H1 (cell line): Measurements from ENCODE around the gene PLXNA3. TPM values are rescaled to one million over a fixed set of nuclear protein-coding genes. Genes with fewer than 3 reads are reported as not detected.

ENCODE experiments used
- CTCF ChIA-PET: fragments of 300-600 bp; sonication (Branson Sonifier 250); formaldehyde crosslinking; loops from one replicate; lab custom pipeline; 2021; ENCODE audit not compliant: partially characterized antibody; lab: Charles Lee
- POLR2A ChIA-PET: fragments of 300-600 bp; sonication (Branson Sonifier 250); formaldehyde crosslinking; loops from one replicate; lab custom pipeline; 2021; ENCODE audit warnings: inconsistent platforms; ENCODE audit not compliant: partially characterized antibody; lab: Charles Lee
- DNase-seq, 2 experiments: peaks; one replicate each; pipeline versions ENCODE4 v3.0.0 to v3.0.0-alpha.2; 2010 to 2022; ENCODE audit warnings: low spot score in 2 of 2, low read depth in 1 of 2, mixed read lengths in 1 of 2
- FAIRE-seq: peaks from 2 replicates; lab custom pipeline; 2011; peaks lifted over from hg19 to GRCh38; lab: Jason Lieb, UNC
- H2AFZ ChIP-seq: 2 replicates; pipeline ENCODE4 v1.8.1; 2012; ENCODE audit warnings: low read length, inconsistent platforms
- H2AK5ac ChIP-seq: 2 replicates; pipeline ENCODE4 v1.6.1; 2013; ENCODE audit warnings: low read depth, low read length
- H2BK120ac ChIP-seq: replicated peaks from 2 replicates; pipeline ENCODE3; 2013; ENCODE audit warnings: low read depth, low read length, inconsistent platforms
- H2BK12ac ChIP-seq: 2 replicates; pipeline ENCODE4 v1.6.1; 2013; ENCODE audit warnings: low read depth, low read length
- H2BK15ac ChIP-seq: 2 replicates; pipeline ENCODE4 v1.6.1; 2013; ENCODE audit warnings: low read length
- H2BK20ac ChIP-seq: 2 replicates; pipeline ENCODE4 v1.6.1; 2013; ENCODE audit warnings: low read length
- H2BK5ac ChIP-seq: 2 replicates; pipeline ENCODE4 v1.6.1; 2013; ENCODE audit warnings: low read depth, low read length
- H3K14ac ChIP-seq: 2 replicates; pipeline ENCODE4 v1.6.1; 2013; ENCODE audit warnings: inconsistent platforms; ENCODE audit not compliant: insufficient read length
- H3K18ac ChIP-seq: 2 replicates; pipeline ENCODE4 v1.6.1; 2013; ENCODE audit warnings: low read length; ENCODE audit errors: extremely low read depth
- H3K23ac ChIP-seq: 2 replicates; pipeline ENCODE4 v1.6.1; 2013; ENCODE audit warnings: inconsistent platforms; ENCODE audit not compliant: insufficient read length
- H3K23me2 ChIP-seq: 2 replicates; pipeline ENCODE4 v1.6.1; 2013; ENCODE audit warnings: low read depth, low read length
- H3K27ac ChIP-seq: 2 replicates; pipeline ENCODE4 v1.6.1; 2011; ENCODE audit warnings: low read depth, low read length, inconsistent platforms
- H3K27me3 ChIP-seq, 4 experiments: replicated peaks in 1 of 4; 1 replicate in 1 of 4; 2 replicates in 3 of 4; pipeline versions ENCODE4 v1.6.1 to v1.8.1; 2011 to 2013; ENCODE audit warnings: low read length in 3 of 4, mild to moderate bottlenecking in 3 of 4, inconsistent platforms in 2 of 4, mixed read lengths in 2 of 4, moderate library complexity in 1 of 4; ENCODE audit not compliant: control insufficient read depth in 3 of 4, insufficient read depth in 3 of 4; ENCODE audit errors: extremely low read depth in 1 of 4
- H3K36me3 ChIP-seq, 4 experiments: 2 replicates each; pipeline versions ENCODE4 v1.6.1 to v1.8.1; 2011 to 2013; ENCODE audit warnings: mild to moderate bottlenecking in 4 of 4, low read length in 3 of 4, moderate library complexity in 2 of 4, control low read depth in 1 of 4, inconsistent platforms in 1 of 4; ENCODE audit not compliant: insufficient read depth in 4 of 4, control insufficient read depth in 2 of 4
- H3K4ac ChIP-seq: replicated peaks from 2 replicates; pipeline ENCODE3; 2013; ENCODE audit warnings: low read length, low read depth, mixed read lengths, inconsistent platforms; ENCODE audit not compliant: insufficient read length
- H3K4me1 ChIP-seq, 4 experiments: replicated peaks in 1 of 4; 1 replicate in 1 of 4; 2 replicates in 3 of 4; pipeline versions ENCODE4 v1.6.1 to v1.8.1; 2011 to 2013; ENCODE audit warnings: low read length in 3 of 4, inconsistent platforms in 2 of 4, mixed read lengths in 1 of 4; ENCODE audit not compliant: insufficient read depth in 4 of 4, control insufficient read depth in 3 of 4
- H3K4me2 ChIP-seq, 2 experiments: 2 replicates each; pipeline versions ENCODE4 v1.6.1 to v1.8.1; 2011 to 2013; ENCODE audit warnings: low read depth in 2 of 2, low read length in 2 of 2, control low read depth in 1 of 2, inconsistent platforms in 1 of 2, mild to moderate bottlenecking in 1 of 2; ENCODE audit not compliant: insufficient read depth in 1 of 2
- H3K4me3 ChIP-seq, 4 experiments: fragments of 200-600, 300-600 bp in 1 of 4; sonication (generic), shearing (Covaris generic), sonication (Bioruptor Twin) in 1 of 4; 2 replicates each; pipeline versions ENCODE4 v1.5.1 to v1.8.1; 2011 to 2016; ENCODE audit warnings: low read length in 4 of 4, low read depth in 3 of 4, control low read depth in 2 of 4, inconsistent platforms in 2 of 4, mild to moderate bottlenecking in 2 of 4, mixed read lengths in 1 of 4, moderate library complexity in 1 of 4; ENCODE audit not compliant: insufficient read depth in 2 of 4; ENCODE audit errors: extremely low read depth in 1 of 4
- H3K56ac ChIP-seq: replicated peaks from 2 replicates; pipeline ENCODE3; 2013; ENCODE audit warnings: low read depth, mild to moderate bottlenecking, mixed read lengths, low read length, inconsistent platforms; ENCODE audit not compliant: insufficient read length
- H3K79me1 ChIP-seq: 2 replicates; pipeline ENCODE4 v1.6.1; 2013; ENCODE audit warnings: low read depth, low read length, control low read depth
- H3K79me2 ChIP-seq, 2 experiments: 2 replicates each; pipeline versions ENCODE4 v1.6.1 to v1.8.1; 2012 to 2013; ENCODE audit warnings: low read length in 2 of 2, mild to moderate bottlenecking in 2 of 2, inconsistent platforms in 1 of 2; ENCODE audit not compliant: insufficient read depth in 2 of 2, control insufficient read depth in 1 of 2
- H3K9ac ChIP-seq, 4 experiments: replicated peaks in 1 of 4; 1 replicate in 1 of 4; 2 replicates in 3 of 4; pipeline versions ENCODE4 v1.6.1 to v1.8.1; 2011 to 2013; ENCODE audit warnings: low read depth in 3 of 4, low read length in 3 of 4, control low read depth in 2 of 4, mild to moderate bottlenecking in 2 of 4, moderate library complexity in 2 of 4, inconsistent platforms in 1 of 4; ENCODE audit errors: extremely low read depth in 1 of 4
- H3K9me3 ChIP-seq, 2 experiments: 2 replicates each; pipeline versions ENCODE4 v1.6.1 to v1.8.1; 2012 to 2013; ENCODE audit warnings: mild to moderate bottlenecking in 2 of 2, moderate library complexity in 2 of 2, control low read depth in 1 of 2, inconsistent platforms in 1 of 2, low read depth in 1 of 2, low read length in 1 of 2, mixed read lengths in 1 of 2; ENCODE audit not compliant: insufficient read depth in 2 of 2
- H4K20me1 ChIP-seq, 2 experiments: replicated peaks in 1 of 2; 2 replicates each; pipeline versions ENCODE3 to v1.8.1; 2011 to 2013; ENCODE audit warnings: inconsistent platforms in 2 of 2, low read length in 2 of 2, mild to moderate bottlenecking in 1 of 2; ENCODE audit not compliant: insufficient read depth in 2 of 2, control insufficient read depth in 1 of 2
- H4K5ac ChIP-seq: 2 replicates; pipeline ENCODE4 v1.6.1; 2013; ENCODE audit warnings: low read length, low read depth, mixed read lengths, inconsistent platforms; ENCODE audit not compliant: insufficient read length
- H4K8ac ChIP-seq: 2 replicates; pipeline ENCODE4 v1.8.0; 2013; ENCODE audit warnings: mild to moderate bottlenecking, moderate library complexity, low read length, inconsistent platforms; ENCODE audit not compliant: insufficient read depth; ENCODE audit errors: extremely low read depth
- H4K91ac ChIP-seq: replicated peaks from 2 replicates; pipeline ENCODE3; 2013; ENCODE audit warnings: low read length, mixed read lengths, inconsistent platforms; ENCODE audit not compliant: insufficient read length
- BRCA1 ChIP-seq: IDR thresholded peaks from 2 replicates; pipeline ENCODE4 v1.6.1; 2012; ENCODE audit warnings: low read depth, low read length, improper control_type of control experiment
- CHD1 ChIP-seq: IDR thresholded peaks from 2 replicates; pipeline ENCODE4 v1.6.1; 2012; ENCODE audit warnings: low read depth, low read length, improper control_type of control experiment
- CTBP2 ChIP-seq: IDR thresholded peaks from 2 replicates; pipeline ENCODE4 v1.7.0; 2011; ENCODE audit warnings: borderline replicate concordance, mild to moderate bottlenecking, moderate library complexity, mixed read lengths, low read length; ENCODE audit not compliant: insufficient read depth, insufficient read length
- EGR1 ChIP-seq: IDR thresholded peaks from 2 replicates; pipeline ENCODE4 v1.6.1; 2011; ENCODE audit warnings: low read depth, low read length, borderline replicate concordance
- KDM4A ChIP-seq: IDR thresholded peaks from one replicate; pipeline ENCODE4 v1.7.1; 2012; ENCODE audit warnings: low read depth, mild to moderate bottlenecking, moderate library complexity, low read length, inconsistent platforms; ENCODE audit not compliant: severe bottlenecking
- KDM5A ChIP-seq: fragments of 200-600 bp; IDR thresholded peaks from 2 replicates; pipeline ENCODE4 v1.7.1; 2012; ENCODE audit warnings: mild to moderate bottlenecking, low read length, inconsistent platforms, mixed read lengths
- MAFK ChIP-seq: IDR thresholded peaks from 2 replicates; pipeline ENCODE4 v1.6.1; 2012; ENCODE audit warnings: low read depth, mild to moderate bottlenecking, improper control_type of control experiment, low read length
- RNF2 ChIP-seq: fragments of 200-900, 300-1000 bp; sonication (generic); IDR thresholded peaks from 2 replicates; pipeline ENCODE4 v1.7.1; 2016; ENCODE audit warnings: borderline replicate concordance, low read depth, mild to moderate bottlenecking, antibody characterized with exemption, low read length; ENCODE audit not compliant: poor library complexity, severe bottlenecking; ENCODE audit errors: missing control alignments
- SIX5 ChIP-seq: IDR thresholded peaks from 2 replicates; pipeline ENCODE4 v1.6.1; 2011; ENCODE audit warnings: mild to moderate bottlenecking, low read depth, low read length
- SP4 ChIP-seq: IDR thresholded peaks from 2 replicates; pipeline ENCODE4 v1.6.1; 2012; ENCODE audit warnings: low read length, inconsistent platforms
- SRF ChIP-seq: IDR thresholded peaks from 2 replicates; pipeline ENCODE4 v1.6.1; 2011; ENCODE audit warnings: mild to moderate bottlenecking, low read depth, low read length, moderate library complexity
- TAF1 ChIP-seq: IDR thresholded peaks from 2 replicates; pipeline ENCODE4 v1.6.1; 2011; ENCODE audit warnings: mild to moderate bottlenecking, low read depth, low read length
- ZNF274 ChIP-seq: IDR thresholded peaks from 2 replicates; pipeline ENCODE4 v1.7.0; 2012; ENCODE audit warnings: low read length, borderline replicate concordance; ENCODE audit errors: extremely low read depth
- WGBS, 2 experiments: shearing (Covaris generic) in 1 of 2; methylation state at CpG; one replicate each; pipeline versions ENCODE4 v1.1.6 to v1.1.7; 2013 to 2015; ENCODE audit warnings: low lambda C conversion rate in 2 of 2, mixed read lengths in 2 of 2, inconsistent platforms in 1 of 2, low coverage in 1 of 2, missing lambda C conversion rate in 1 of 2; ENCODE audit not compliant: insufficient replicate concordance in 2 of 2, insufficient coverage in 1 of 2, insufficient read length in 1 of 2; ENCODE audit errors: extremely low coverage in 1 of 2, missing lambda C conversion rate in 1 of 2; 5-methylcytosine and 5-hydroxymethylcytosine counted together
- polyA plus RNA-seq, 7 experiments: library from polyadenylated mRNA; depleted of rRNA in 3 of 7; stranded (reverse) in 5 of 7; unstranded in 2 of 7; fragments of >200 nt in 5 of 7; fragments of 200-250 nt in 2 of 7; gene quantifications; 1 replicate in 5 of 7; 2 replicates in 1 of 7; 4 replicates in 1 of 7; pipeline versions ENCODE4 v1.2.1 to v1.2.3, GENCODE V29; 2011 to 2013; ENCODE audit warnings: missing spikeins in 2 of 7, mixed read lengths in 2 of 7
- total RNA-seq: library from RNA; stranded (reverse); fragmentation: NEBNext Ultra II Directional; extraction: Animal tissue kit (Norgen Biotek cat#: 25700); gene quantifications from 2 replicates; pipeline ENCODE4 v1.2.1, GENCODE V29; 2021
- TF ChIP-seq, protein P1 (sequence below): IDR thresholded peaks from 2 replicates; pipeline ENCODE4 v1.6.1; 2012; ENCODE audit warnings: inconsistent platforms

PLXNA3 gene
- total and polyA plus RNA-seq, 2 of the 8 experiments (the other 6 are each of a cell fraction or from before 2014, with no cell fraction given), result 10.7 to 18.2 TPM

- no peaks in the 10 kb centered on the region for H3K27me3 ChIP-seq
- no peak overlapping the region for H2AFZ ChIP-seq
- CTCF ChIA-PET, result interaction anchor here (0.9 to 1.9 kb wide), 3 partner anchors 11 to 28 kb away, joined by 3 to 7 read pairs (median 4); partner anchors contain the start of gene FAM50A
- H3K23ac ChIP-seq, result no peak overlapping the region
- POLR2A ChIA-PET, result interaction anchor here (0.9 to 2.0 kb wide), 4 partner anchors 13 to 34 kb away, joined by 3 to 7 read pairs (median 4); partner anchors contain the start of gene RPL10
- peaks cover 4% of the 10 kb centered on the region; the same call in 1 of the 2 replicates for H3K23me2 ChIP-seq
- H2BK5ac ChIP-seq, result no peak overlapping the region
- no peak overlapping the region for H2AK5ac ChIP-seq
- H3K56ac ChIP-seq, result no peak overlapping the region
- no peak overlapping the region for H2BK20ac ChIP-seq
- no peak overlapping the region for H3K9ac ChIP-seq
- H4K8ac ChIP-seq, result no peak overlapping the region
- H3K79me1 ChIP-seq, result no peaks in the 10 kb centered on the region
- H3K79me2 ChIP-seq, result peaks cover 3 to 9% of the 10 kb centered on the region in 2 experiments; a peak in 2 of 4 replicates
- H4K5ac ChIP-seq, result no peak overlapping the region
- H4K20me1 ChIP-seq, result peaks cover 0 to 4% of the 10 kb centered on the region in 2 experiments
- H2BK12ac ChIP-seq, result no peak overlapping the region
- 100% methylated on average over 4 of the region's 8 CpGs; no CpG with 5 or more reads in 1 of the 2 experiments for WGBS, 2 experiments
- no peak overlapping the region for H3K4me2 ChIP-seq
- no peak overlapping the region for H3K14ac ChIP-seq
- H2BK15ac ChIP-seq, result no peak overlapping the region
- H2BK120ac ChIP-seq, result no peak overlapping the region
- H3K4me1 ChIP-seq, result no peaks in the 10 kb centered on the region
- H3K27ac ChIP-seq, result no peak overlapping the region
- no peaks in the 10 kb centered on the region for H3K9me3 ChIP-seq
- FAIRE-seq (no peak), DNase-seq (no peak)
- no peak overlapping the region for H3K4me3 ChIP-seq
- H3K36me3 ChIP-seq, result peaks cover 0 to 14% (median 7%) of the 10 kb centered on the region in 4 experiments; a peak in 5 of 8 replicates
- H3K4ac ChIP-seq, result no peak overlapping the region
- H4K91ac ChIP-seq, result no peak overlapping the region
- no peak overlapping the region for H3K18ac ChIP-seq
- no peak for TF ChIP-seq CHD1
- TF ChIP-seq, protein P1, sequence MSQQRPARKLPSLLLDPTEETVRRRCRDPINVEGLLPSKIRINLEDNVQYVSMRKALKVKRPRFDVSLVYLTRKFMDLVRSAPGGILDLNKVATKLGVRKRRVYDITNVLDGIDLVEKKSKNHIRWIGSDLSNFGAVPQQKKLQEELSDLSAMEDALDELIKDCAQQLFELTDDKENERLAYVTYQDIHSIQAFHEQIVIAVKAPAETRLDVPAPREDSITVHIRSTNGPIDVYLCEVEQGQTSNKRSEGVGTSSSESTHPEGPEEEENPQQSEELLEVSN, result no peak
- TF ChIP-seq SRF, result no peak
- TF ChIP-seq KDM5A, result no peak
- TF ChIP-seq CTBP2, result no peak
- TF ChIP-seq EGR1, result no peak
- TF ChIP-seq MAFK, result no peak
- no peak for TF ChIP-seq SP4
- no peak for TF ChIP-seq RNF2
- no peak for TF ChIP-seq KDM4A
- no peak for TF ChIP-seq SIX5
- no peak for TF ChIP-seq BRCA1
- TF ChIP-seq ZNF274, result no peak
- TF ChIP-seq TAF1, result no peak
Observed at GRCh38 chrX:154432210-154432609, 25.9 kb upstream of the PLXNA3 start.
